ENCODE measurements around the gene CIRBP. TPM values are rescaled to one million over a fixed set of nuclear protein-coding genes. Genes with fewer than 3 reads are reported as not detected.

Gene CIRBP
- total RNA-seq, 2 experiments from 2014 or later = 278 to 309 TPM

DNA sequence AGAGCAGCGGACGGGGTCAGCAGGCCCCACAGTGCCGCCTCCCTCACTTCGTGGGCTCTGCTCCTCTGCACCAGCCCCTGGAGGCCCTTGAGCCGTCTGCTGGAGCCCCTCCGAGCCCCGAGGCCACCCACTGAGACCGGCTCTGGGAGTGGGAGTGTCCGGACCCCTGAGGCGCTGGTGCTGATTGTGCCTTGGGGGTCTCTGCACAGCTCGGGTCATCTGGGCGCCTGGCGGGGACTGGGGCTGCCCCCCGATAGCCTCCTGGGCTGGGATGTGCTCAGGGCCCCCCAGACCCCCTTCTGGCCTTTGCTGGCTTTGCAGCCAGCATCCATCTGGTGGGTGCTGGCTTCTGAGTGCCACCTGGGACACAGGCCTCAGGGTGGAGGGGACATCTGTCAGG, 46.7 kb upstream of the CIRBP start:
- DNase-seq (ENCODE audit: low spot score) = no peak
- Histone ChIP-seq H3K36me3 (ENCODE audit: insufficient read depth, low read length) (peaks cover 49% of the 10 kb centered on the region), H2AFZ (ENCODE audit: low read length) (no peak overlapping the region), H3K9me2 (ENCODE audit: insufficient read depth, low read length) (no peaks in the 10 kb centered on the region), H3K9me3 (ENCODE audit: low read length) (no peaks in the 10 kb centered on the region), H3K4me3 (ENCODE audit: low read depth, low read length, poor library complexity, severe bottlenecking) (no peak overlapping the region), H3K4me2 (ENCODE audit: low read length) (no peak overlapping the region), H3K79me2 (ENCODE audit: insufficient read depth, low read depth, low read length) (no peaks in the 10 kb centered on the region), H3K27ac (ENCODE audit: low read depth, low read length, poor library complexity, severe bottlenecking) (no peak overlapping the region), H3K4me1 (ENCODE audit: insufficient read depth, low read length, poor library complexity, severe bottlenecking) (no peaks in the 10 kb centered on the region), H4K20me1 (ENCODE audit: insufficient read depth, low read length) (no peaks in the 10 kb centered on the region)
- intact Hi-C loops (cut with micrococcal nuclease; ENCODE audit: unreplicated experiment) = no loop called here
- no peak for TF ChIP-seq EZH2phosphoT487 (IDR thresholded peaks at IDR 0.05; ENCODE audit: borderline replicate concordance, low read depth, low read length)
- TF ChIP-seq, protein P1, sequence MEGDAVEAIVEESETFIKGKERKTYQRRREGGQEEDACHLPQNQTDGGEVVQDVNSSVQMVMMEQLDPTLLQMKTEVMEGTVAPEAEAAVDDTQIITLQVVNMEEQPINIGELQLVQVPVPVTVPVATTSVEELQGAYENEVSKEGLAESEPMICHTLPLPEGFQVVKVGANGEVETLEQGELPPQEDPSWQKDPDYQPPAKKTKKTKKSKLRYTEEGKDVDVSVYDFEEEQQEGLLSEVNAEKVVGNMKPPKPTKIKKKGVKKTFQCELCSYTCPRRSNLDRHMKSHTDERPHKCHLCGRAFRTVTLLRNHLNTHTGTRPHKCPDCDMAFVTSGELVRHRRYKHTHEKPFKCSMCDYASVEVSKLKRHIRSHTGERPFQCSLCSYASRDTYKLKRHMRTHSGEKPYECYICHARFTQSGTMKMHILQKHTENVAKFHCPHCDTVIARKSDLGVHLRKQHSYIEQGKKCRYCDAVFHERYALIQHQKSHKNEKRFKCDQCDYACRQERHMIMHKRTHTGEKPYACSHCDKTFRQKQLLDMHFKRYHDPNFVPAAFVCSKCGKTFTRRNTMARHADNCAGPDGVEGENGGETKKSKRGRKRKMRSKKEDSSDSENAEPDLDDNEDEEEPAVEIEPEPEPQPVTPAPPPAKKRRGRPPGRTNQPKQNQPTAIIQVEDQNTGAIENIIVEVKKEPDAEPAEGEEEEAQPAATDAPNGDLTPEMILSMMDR (conservative IDR thresholded peaks at IDR 0.05; ENCODE audit: low read length) = no peak; the same call in 1 of the 2 replicates
- CTCF ChIA-PET (ENCODE audit: unreplicated experiment) = no interaction called here
- no TSS peak for BruUV-seq (replicated peaks)
- POLR2A ChIA-PET = no interaction called here

DNA sequence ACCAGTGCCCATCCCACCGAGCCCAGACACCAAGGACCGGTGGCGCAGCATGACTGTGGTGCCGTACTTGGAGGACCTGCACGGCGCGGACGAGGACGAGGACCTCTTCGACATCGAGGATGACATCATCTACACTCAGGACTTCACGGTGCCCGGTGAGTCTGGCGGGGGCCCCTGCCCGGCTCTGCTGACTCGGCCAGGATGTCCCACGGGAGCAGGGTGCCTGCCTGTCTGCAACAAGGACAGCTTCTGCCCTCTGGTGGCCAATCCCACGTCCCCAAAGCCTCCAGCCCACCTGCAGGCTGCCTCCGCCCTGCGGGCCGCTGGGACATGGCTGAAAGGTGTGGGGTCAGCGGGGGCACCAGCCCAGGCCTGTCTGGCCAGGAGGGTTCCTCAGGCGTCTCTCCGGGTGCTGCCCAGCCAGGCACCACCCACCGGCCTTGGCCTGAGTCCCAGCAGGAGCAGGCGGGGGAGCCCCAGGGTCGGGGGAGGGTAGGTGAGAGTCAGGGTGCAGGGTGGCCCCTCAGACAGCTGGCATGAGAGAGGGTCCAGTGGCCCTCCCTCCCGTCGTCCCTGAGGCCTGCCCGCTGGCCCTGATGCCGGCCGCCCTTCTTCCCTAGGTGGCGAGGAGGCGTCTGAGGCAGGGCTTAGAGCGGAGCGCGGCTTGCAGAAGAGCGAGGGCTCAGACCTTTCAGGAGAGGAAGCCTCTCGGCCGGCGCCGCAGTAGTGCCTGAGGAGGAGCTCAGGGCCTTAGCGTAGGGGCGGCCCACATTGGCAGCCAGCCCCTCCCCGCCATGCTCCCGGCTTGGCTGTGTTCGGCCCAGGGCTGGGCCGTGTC, 45.9 kb upstream of the CIRBP start:
- Histone ChIP-seq H3K27ac (ENCODE audit: low read depth, low read length, poor library complexity, severe bottlenecking) (no peak overlapping the region), H3K4me1 (ENCODE audit: insufficient read depth, low read length, poor library complexity, severe bottlenecking) (no peaks in the 10 kb centered on the region), H3K4me3 (ENCODE audit: low read depth, low read length, poor library complexity, severe bottlenecking) (no peak overlapping the region), H3K79me2 (ENCODE audit: insufficient read depth, low read depth, low read length) (no peaks in the 10 kb centered on the region), H3K36me3 (ENCODE audit: insufficient read depth, low read length) (peaks cover 57% of the 10 kb centered on the region), H3K4me2 (ENCODE audit: low read length) (no peak overlapping the region), H3K9me3 (ENCODE audit: low read length) (no peaks in the 10 kb centered on the region), H2AFZ (ENCODE audit: low read length) (no peak overlapping the region), H3K9me2 (ENCODE audit: insufficient read depth, low read length) (no peaks in the 10 kb centered on the region), H4K20me1 (ENCODE audit: insufficient read depth, low read length) (no peaks in the 10 kb centered on the region)
- peak; percentile 67 for DNase-seq (ENCODE audit: low spot score)
- CTCF ChIA-PET (ENCODE audit: unreplicated experiment) = no interaction called here
- POLR2A ChIA-PET = no interaction called here
- no TSS peak for BruUV-seq (replicated peaks)
- intact Hi-C loops (cut with micrococcal nuclease; ENCODE audit: unreplicated experiment) = no loop called here
- TF ChIP-seq, protein P1 (conservative IDR thresholded peaks at IDR 0.05; ENCODE audit: low read length) = peak; percentile 76
- TF ChIP-seq EZH2phosphoT487 (IDR thresholded peaks at IDR 0.05; ENCODE audit: borderline replicate concordance, low read depth, low read length) = no peak

All from OCI-LY7 (cell line).